GM19438 (cell line): ENCODE data around the gene S100A11.

Experiments used
- ATAC-seq: cut with Tn5 transposase; IDR thresholded peaks from one replicate; pipeline ENCODE4 v1.9.1; 2021; ENCODE audit warnings: low read depth; ENCODE audit not compliant: unreplicated experiment

Gene S100A11

DNA sequence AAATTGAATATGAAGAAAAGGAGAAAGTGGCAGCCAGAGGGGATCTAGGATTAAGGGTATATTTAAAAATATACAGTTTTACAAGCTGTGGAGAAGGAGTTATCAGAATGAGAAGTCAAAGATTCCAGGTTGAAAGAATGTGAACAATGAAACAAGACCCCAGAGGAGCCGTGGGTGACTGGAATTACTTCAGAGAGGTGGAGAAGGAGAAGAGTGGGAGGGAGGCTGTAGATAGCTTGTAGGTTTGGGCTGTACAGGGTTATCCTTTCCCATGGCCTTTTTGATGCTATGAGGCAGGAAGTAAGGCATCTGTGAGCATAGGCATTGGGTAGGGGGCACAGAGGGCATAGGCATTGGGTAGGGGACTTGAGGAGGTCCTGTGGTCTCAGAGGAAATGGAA, 5.2 kb upstream of the S100A11 start:
- ATAC-seq = no peak

DNA sequence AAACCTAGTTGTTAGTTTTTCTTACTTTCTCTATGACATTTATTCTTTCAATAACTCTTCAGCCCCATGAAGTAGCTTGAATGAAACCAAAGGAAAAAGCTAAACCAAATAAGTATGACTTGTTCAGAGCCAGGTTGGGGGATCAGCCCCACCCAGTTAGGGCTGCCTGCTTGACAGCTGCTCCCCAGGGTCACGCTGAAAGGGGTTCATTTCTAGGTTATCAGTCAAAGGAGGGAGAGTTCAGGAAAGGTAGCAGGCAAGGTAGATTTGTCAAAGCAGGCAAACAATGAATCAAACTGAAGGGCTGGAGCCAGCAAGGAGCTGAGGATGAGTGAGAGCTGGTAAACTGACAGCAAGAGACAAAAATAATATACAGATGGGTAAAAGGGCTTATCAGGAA, 3.1 kb upstream of the S100A11 start:
- no peak for ATAC-seq

DNA sequence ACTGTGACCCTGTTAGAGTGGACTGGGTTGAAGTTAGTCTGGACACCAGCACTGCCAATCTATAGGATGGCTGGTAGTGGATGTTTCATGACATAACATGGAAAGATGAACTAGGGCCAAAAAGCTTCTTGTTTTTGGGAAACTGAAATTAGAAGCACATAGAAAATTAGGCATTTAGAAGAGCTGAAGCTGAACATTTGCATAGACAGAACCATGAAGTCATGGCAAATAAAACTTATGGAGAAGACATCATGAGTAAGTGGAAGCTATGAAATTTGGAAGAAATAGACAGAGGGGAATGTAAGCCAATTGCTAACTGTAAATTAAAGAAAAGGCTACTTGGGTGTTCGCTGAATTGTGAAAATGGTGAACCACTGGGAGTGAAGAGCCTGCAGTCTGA, 2.7 kb upstream of the S100A11 start:
- no peak for ATAC-seq

DNA sequence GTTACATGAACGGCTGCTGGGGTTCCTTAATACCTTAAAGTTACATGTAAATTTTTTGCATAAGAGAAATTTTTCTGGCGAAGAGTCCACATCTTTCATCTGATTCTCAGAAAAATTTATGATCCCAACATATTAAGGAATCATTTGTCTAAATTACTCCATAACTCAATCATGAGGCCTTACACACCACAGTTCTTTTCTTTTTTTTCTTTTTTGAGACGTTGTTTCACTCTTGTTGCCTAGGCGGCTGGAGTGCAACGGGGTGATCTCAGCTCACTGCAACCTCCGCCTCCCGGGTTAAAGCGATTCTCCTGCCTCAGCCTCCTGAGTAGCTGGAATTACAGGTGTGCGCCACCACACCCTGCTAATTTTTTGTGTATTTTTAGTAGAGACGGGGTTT, 2.1 kb upstream of the S100A11 start:
- no peak for ATAC-seq

DNA sequence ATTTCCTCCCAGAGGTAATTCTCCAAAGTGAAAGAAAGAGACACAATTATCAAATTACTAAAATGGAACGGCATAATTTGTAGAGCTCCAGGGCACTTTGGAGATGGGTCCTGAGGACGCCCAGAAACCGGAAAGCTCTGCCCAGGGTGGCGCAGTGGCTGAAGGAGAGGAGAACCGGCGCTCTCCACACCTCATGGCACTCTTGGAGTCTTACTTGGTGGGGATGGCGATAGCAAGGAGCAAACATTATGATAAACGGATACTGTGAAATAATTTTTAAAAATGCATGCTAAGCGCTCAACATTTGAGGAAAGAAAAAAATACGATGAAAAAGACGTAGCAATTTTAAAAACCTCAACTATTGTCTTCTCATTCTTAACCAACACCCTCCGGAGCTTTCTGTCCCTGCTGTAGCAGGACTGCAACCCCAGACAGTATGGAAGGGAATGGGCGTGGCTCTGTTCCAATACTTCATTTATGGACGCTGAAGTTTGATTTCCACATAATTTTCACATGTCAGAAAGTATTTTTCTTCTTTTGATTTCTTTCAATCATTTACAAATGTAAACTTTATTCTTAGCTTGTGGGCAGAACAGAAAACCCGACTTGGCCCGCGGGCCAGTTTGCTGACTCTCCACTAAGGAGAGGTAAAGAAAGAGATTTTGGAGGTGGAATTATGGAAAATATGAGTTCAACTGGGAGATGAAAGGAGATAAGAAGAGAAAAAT, 1.1 kb downstream of the S100A11 start:
- ATAC-seq = no peak

DNA sequence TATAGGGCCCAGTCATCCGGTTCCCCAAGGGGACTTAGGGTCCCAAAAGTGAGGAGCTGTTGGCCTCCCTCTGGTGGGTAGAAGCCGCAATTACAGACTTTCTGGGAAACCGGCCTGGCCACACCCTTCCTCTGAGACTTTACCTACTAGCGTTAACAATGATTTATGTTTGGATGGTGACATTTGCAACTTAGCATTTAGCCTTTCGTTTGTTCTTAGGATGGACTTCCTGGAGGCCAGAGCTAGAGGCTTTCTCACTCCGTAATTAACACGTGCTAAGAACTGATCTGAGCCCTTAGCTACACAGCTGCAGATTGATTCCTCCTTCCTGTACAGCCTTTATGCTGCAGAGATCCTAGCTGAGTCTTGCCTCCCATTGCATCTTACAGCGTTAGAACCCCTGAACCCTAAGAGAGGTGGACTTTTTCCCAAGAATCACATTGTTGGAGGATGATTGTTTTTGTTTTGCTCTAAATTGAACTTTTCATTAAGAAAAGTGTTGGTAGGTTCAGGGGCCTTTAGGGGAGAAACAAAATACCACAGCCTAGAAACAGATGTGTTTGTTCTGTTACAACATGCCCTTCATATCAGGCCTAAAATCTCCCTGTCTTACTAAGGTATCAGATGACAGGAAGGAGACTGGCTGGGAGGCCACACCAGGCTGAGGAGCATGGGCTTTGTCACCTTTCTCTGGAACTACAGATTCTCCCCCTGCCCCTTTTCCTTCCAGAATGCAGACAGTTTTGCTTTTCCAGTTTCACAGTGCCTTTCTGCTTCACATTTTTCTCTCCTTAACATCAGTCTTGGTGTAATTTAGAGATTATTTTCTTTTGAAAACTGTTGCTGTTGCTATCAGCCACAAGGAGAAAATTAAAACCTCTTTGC, 1.9 kb downstream of the S100A11 start:
- ATAC-seq = peak; percentile 42

DNA sequence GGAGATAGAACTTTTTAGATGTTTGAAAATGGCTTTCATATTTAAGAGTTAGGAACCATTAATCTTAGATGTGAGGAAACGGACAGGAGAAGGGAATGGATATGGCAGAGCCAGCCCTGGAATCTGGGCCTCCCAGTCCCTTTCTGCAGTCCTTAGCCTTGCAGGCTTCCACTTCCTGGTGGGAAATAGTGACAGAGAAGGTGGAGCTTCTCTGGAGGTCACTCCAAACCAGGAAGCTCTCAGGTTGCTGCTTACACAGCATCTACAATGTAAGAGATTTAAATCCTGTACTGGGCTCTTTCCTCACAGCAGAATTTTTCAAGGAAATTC, 2.5 kb downstream of the S100A11 start:
- peak; percentile 5 for ATAC-seq

DNA sequence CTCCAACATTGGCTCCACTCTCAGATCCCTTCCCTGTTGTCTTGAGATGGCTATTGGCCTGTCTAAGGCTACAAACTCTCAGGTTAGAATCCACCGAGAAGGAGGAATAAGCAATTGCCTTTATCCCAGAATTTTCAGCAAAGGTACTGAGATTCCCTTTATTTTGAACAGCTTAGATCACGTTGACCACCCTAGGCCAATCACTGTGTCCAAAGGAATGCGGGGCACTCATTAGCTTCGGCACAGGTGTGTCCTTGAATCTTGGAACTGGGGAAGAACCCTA, 6.9 kb downstream of the S100A11 start:
- ATAC-seq = no peak

DNA sequence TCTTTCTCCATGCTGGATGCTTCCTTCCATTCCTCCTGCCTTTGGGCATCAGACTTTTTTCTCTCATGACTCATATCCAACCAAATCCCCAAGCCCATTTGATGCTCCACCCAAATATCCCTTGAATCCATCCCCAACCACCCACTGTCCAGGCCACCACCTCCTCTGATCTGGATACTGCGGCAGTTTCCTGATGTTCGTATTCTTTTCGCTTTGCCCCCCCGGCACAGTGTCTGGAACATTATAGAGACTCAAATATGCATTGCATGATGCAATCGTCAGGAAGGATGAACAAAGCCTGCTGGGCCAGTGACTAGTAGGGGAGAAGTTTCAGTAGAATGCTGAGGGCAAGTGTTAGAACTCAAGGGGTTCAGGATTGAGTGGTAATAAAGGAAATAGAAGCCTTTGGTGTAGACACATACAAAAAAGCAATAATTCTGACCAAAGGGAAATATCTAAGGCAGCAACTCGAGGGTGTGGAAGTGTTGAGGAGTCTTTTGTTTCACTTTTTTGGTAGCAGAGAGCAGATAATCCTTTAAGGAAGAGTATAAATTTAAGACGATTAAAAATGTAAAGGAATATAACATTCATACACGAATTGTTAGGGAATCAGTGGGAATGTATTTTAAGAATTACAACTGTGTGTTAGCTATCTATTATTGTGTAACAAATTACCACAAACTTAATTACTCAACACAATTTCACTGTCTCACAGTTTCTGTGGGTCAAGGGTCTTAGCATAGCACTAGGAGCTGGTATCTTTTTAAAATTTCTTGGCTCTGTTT, 7.5 kb downstream of the S100A11 start:
- ATAC-seq = no peak

DNA sequence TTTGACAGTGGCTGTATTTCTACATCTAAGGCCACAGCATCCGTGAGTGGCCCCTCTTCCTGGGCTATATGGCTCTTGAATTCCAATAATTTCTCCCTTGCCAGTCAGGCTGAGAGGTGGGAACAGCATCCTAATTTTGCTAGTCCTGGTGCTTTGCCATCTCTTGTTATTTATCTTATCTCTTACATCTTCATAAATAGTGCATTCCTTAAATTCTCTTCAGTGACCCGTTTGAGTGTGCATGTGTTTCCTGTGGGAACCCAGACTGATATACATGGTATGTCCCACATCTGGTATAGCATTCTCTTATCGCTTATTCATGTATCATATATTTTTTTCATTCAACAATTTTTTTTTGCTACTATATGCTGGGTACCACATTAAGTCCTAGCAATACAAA, 9.9 kb downstream of the S100A11 start:
- ATAC-seq = no peak

DNA sequence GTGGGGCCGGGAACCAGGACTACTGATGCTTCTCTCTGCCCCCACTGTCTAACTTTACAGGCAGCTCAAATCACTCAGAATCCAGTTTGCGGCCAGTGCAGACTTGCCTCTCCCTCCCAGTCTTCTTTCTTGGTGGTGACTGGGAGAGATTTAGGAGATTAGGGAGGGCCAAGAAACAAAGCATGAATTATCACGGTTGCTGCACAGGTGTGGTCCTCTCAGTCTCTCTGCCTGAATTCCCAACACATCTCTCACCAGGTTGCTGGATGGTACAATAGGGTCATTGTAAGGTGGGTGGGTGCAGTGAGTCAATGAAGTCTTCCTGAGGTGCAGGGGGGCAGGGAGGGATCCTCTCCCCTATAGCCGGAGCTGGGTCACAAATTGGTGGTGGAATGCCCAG, 12.6 kb downstream of the S100A11 start:
- no peak for ATAC-seq

DNA sequence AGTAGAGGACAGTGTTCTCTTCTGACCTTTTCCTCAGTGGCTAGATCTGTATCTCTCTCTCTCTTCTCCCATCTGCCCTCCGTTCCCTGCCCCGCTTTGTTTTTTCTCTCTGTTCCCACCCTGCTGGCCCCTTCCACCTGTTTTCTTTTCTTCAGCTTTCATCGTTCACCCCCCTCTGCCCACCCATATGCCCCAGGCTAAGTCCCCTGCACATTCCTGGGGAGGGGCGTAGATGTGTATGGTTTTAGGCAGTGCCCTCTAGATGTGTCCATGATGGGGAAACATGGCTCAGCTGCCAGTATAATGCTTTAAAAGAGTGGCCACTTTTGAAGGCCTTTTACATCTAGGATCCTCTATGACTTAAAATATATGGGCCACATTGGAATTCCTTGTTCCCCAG, 13.6 kb downstream of the S100A11 start:
- ATAC-seq = no peak

DNA sequence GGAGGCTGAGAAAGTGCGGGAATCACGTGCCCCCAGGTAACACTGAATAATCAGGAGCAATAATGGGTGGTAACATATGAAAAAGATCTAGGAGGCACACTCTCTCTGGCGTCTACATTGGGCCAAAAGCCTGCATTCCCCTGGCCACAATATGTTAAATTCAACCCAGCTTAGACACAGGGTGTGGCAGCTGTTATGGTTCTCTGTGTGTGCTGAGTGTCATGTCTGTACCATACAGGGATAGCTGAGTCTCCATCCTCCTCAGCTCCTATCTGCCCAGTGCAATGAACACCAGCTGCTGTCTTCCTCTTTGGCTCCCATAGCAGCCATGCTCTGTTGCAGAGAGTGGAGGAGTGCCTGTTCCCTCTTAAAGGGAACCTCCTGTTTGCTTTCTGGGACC, 14.3 kb downstream of the S100A11 start:
- ATAC-seq = no peak

DNA sequence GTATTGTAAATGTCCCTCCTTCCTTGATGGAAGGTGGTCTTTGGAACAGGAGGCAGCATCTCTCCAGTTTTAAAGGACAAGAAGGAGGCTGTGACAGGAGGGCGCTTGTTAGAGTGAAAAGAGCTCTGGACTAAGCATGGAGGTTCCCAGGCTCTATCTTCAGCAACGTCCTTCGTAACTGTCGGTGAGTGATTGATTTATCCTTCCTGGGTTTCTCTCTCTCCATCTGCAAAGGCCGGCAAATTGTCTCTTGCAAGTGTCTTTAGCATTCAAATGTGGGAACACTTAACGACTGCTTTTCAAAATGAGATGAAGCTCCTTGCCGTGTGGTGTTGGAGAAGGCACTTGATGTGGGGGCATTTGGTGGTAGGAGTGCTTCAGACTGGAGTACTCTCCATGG, 15.2 kb downstream of the S100A11 start:
- no peak for ATAC-seq

DNA sequence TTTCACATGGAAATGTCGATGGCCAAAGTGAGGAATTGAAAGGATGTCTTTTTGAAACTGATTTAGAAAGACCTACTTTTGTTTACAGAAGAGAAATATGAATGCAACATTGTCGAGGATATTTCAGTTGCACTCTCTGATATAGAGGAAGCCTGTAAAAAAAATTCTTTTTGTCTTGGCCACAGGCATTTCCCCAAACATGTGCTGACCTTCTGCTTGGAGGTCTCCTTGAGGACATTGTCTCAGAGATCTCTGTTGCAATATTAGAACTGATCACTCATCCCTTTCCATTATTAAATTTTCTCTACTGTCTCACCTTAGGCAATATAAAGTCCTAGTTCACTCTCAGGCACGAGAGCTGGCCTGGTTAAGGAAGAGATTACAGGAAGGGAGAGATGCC, 16.0 kb downstream of the S100A11 start:
- ATAC-seq = no peak

DNA sequence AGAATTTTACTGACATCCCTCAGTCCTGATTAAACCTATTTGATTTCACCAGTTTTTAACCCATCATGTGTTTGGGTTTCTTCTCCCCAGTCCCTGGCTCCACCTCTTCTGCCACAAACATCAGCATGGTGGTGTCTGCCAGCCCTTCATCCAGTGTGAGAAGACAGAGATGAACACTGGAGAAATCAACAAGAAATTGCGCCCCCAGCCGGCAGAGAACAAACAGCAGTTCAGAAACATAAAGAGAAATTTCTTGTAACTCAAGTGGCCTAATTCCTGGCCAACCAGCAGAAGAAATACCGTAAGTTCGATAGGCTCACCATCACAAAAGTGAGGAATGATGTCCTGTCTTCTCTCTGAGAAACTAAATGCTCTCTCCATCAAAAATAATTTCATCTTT, 18.3 kb downstream of the S100A11 start:
- no peak for ATAC-seq

DNA sequence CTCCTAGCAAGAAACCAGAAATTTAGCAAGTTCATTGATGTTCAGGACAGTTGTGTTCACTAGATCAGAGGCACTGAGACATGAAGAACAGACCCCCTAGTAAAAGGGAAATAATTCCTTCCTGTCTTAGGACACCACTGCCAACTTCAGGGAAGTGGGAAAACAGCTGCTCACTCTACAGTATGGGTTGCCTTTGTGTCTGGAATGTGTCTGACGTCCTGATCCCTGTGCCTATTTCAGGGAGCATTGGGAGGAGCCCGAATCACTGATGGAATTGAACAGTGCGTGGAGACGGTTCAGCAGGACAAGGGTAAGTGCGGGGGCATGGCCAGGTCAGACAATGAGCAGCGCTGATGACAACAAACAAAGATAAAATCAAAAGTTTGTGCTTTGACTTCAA, 21.0 kb downstream of the S100A11 start:
- no peak for ATAC-seq

DNA sequence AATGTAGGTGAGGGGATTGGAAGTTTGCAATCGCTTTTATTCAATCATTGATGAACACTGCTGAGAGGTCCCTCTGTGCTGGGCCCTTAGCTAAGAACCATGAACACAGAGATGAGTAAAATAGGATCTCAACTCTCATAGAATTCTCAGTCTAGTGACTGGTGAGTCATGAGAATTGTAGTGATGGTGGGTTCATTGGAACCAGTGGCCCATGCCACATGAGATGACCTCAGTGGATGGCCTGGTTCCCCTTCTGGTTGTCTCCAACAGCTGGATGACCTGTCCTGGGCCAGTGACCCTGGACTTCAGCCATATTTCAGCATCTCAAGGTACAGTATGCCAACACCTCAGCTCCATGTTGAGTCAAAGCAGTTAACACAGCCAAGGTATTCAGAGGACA, 21.9 kb downstream of the S100A11 start:
- no peak for ATAC-seq

DNA sequence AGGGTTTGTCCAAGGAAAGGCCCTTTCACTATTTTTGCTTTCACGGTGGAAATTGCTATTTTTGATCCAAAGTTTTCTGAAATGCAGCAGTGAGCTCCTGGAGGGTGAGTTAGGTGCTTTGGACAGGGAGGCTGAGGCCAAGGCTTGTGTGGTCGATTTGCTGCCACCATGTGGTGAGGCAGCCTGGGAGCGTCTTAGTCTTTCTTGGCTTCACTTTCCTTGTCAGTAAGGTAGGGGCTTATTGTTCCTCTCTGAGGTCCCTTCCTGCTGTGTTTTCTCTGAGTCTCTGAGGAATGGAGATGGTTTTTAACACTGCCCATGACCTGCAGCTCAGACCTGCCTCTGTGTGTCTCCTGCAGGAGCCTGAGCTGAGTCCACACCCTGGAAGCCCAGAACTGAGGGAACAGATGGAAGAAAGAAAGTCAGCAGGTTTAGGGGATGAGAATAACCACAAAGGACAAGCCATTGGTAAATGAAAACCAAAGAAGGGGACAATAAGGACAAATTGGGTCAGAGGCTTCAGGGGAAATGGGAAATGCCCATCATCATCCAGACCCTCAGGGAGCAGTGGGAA, 23.1 kb downstream of the S100A11 start:
- ATAC-seq = no peak

DNA sequence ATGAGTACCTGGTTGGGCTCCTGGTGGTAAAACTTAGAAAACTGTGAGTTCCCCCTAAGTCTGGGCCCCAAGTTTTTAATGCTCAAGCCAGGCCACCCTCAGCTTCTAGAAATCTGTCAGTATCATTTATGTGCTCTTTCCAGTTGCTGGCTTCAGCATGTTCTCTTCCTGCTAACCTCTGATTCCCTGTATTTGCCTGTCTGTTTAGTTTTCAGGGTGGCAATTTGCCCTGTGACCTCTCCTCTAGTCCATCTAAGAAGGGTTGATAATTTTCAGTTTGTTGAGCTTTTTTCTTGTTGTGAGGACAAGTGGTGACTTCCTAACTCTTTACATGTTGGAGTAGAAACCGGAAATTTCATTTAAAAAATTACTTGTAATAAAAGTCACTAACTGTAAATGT, 27.1 kb downstream of the S100A11 start:
- no peak for ATAC-seq

DNA sequence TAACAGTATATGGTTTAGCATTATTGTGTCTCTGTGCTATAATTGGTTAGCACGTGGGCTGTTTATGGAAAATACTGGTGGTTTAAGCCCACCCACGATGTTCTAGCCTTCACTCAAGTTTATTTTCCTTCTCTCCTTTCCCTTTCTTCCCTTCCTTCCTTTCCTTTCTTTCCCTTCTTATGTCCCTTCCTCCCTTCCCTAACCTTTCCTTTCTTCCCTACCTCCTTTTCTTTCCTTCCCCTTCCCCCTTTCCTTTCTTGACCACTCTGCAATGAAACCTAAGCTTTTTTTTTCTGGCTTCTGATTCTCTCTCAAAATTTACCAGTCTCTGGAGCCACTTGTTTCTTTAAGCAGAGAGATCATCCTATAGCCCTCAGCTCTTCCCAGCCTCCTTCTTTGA, 29.8 kb downstream of the S100A11 start:
- ATAC-seq = no peak
